ENCODE measurements around the gene PLXNA4.

DNA sequence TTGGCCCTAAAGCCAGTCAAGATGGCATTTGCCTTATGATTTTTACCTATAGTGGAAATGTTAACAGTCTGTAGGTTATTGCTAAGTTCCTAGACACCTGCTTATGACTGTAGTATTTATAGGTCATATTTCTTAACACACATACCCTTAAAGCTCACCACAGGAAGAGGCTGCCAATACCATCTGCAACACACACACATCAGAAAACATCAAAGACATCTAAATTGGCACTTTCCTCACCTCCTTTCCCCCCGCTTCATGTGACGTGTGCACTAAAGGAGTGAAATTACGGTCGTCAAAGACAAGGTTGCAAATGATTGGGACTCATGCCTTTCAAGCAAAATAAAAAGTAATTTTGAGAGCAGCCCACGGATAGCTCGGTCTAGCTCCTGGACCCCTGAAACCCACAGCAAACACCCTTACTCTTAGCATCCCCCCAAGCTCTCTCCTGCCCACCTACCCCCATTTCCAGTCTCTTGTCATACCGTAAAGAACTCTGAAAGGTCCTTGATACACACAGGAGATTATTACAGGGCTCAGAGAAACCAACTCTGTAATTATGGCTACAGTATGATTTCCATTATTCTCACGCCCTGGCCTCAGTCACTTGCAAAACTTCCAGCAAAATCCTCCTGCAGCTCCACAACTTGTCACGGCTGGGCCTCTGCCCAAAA lies 90.5 kb downstream of the PLXNA4 start:
- no peak for TF ChIP-seq TAF1 (IDR thresholded peaks at IDR 0.05; ENCODE audit: borderline replicate concordance, insufficient read depth, low read length)
- TF ChIP-seq SIN3A (IDR thresholded peaks at IDR 0.05; ENCODE audit: borderline replicate concordance, insufficient read depth, low read length) = no peak
